Liver (tissue), 3 donors: ENCODE measurements around the gene UNC5A.

Source experiments
- CTCF ChIP-seq: fragments of 150-350 bp; IDR thresholded peaks from 2 replicates; pipeline ENCODE4 v1.5.1; 2017; ENCODE audit warnings: improper control_type of control experiment, low read depth, low read length; ENCODE audit not compliant: missing input control
- EGR1 ChIP-seq, 2 donors: IDR thresholded peaks; 2 replicates each; pipeline ENCODE4 v1.6.1; 2016 to 2018; ENCODE audit warnings: antibody characterized with exemption in 2 of 2, low read depth in 2 of 2
- FOXA1 ChIP-seq: IDR thresholded peaks from 2 replicates; pipeline ENCODE4 v1.6.1; 2016; ENCODE audit warnings: antibody characterized with exemption
- GABPA ChIP-seq, 2 donors: IDR thresholded peaks in 1 of 2; conservative IDR thresholded peaks in 1 of 2; 2 replicates each; pipeline ENCODE4 v1.6.1; 2016; ENCODE audit warnings: antibody characterized with exemption in 2 of 2, mild to moderate bottlenecking in 1 of 2, moderate library complexity in 1 of 2
- NR2F2 ChIP-seq: IDR thresholded peaks from 2 replicates; pipeline ENCODE4 v1.6.1; 2016; ENCODE audit warnings: antibody characterized with exemption
- RAD21 ChIP-seq, 2 donors: IDR thresholded peaks; 2 replicates each; pipeline ENCODE4 v1.6.1; 2016; ENCODE audit warnings: antibody characterized with exemption in 2 of 2, mild to moderate bottlenecking in 2 of 2
- REST ChIP-seq: IDR thresholded peaks from 2 replicates; pipeline ENCODE4 v1.6.1; 2016; ENCODE audit warnings: antibody characterized with exemption, mild to moderate bottlenecking
- RXRA ChIP-seq, 2 donors: IDR thresholded peaks; 2 replicates each; pipeline ENCODE4 v1.6.1; 2017 to 2018; ENCODE audit warnings: antibody characterized with exemption in 2 of 2, mild to moderate bottlenecking in 1 of 2
- SP1 ChIP-seq: IDR thresholded peaks from 2 replicates; pipeline ENCODE4 v1.6.1; 2018; ENCODE audit warnings: antibody characterized with exemption, mild to moderate bottlenecking
- TAF1 ChIP-seq: conservative IDR thresholded peaks from 2 replicates; pipeline ENCODE4 v1.6.1; 2016; ENCODE audit warnings: antibody characterized with exemption, mild to moderate bottlenecking
- YY1 ChIP-seq: IDR thresholded peaks from 2 replicates; pipeline ENCODE4 v1.6.1; 2016; ENCODE audit warnings: antibody characterized with exemption, mild to moderate bottlenecking
- TF ChIP-seq, protein P1 (sequence below): IDR thresholded peaks from 2 replicates; pipeline ENCODE4 v1.6.1; 2016; ENCODE audit warnings: antibody characterized with exemption
- TF ChIP-seq, protein P2 (sequence below): IDR thresholded peaks from 2 replicates; pipeline ENCODE4 v1.6.1; 2016; ENCODE audit warnings: antibody characterized with exemption
- TF ChIP-seq, protein P3 (sequence below): IDR thresholded peaks from 2 replicates; pipeline ENCODE4 v1.6.1; 2016; ENCODE audit warnings: antibody characterized with exemption
- donor health status: healthy.
- donor health status: healthy.

- TF ChIP-seq TAF1, result no peak
- TF ChIP-seq CTCF, result no peak
- TF ChIP-seq RXRA (IDR thresholded peaks at IDR 0.05), result no peak
- TF ChIP-seq, protein P1, sequence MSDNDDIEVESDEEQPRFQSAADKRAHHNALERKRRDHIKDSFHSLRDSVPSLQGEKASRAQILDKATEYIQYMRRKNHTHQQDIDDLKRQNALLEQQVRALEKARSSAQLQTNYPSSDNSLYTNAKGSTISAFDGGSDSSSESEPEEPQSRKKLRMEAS, result no peak
- TF ChIP-seq EGR1 (IDR thresholded peaks at IDR 0.05; ENCODE audit: low read depth in 2 of 2), result no peak
- TF ChIP-seq SP1, result no peak
- no peak for TF ChIP-seq FOXA1
- no peak for TF ChIP-seq RAD21 (IDR thresholded peaks at IDR 0.05)
- TF ChIP-seq YY1, result no peak
- TF ChIP-seq, protein P2, sequence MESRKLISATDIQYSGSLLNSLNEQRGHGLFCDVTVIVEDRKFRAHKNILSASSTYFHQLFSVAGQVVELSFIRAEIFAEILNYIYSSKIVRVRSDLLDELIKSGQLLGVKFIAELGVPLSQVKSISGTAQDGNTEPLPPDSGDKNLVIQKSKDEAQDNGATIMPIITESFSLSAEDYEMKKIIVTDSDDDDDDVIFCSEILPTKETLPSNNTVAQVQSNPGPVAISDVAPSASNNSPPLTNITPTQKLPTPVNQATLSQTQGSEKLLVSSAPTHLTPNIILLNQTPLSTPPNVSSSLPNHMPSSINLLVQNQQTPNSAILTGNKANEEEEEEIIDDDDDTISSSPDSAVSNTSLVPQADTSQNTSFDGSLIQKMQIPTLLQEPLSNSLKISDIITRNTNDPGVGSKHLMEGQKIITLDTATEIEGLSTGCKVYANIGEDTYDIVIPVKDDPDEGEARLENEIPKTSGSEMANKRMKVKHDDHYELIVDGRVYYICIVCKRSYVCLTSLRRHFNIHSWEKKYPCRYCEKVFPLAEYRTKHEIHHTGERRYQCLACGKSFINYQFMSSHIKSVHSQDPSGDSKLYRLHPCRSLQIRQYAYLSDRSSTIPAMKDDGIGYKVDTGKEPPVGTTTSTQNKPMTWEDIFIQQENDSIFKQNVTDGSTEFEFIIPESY, result no peak
- no peak for TF ChIP-seq REST
- TF ChIP-seq GABPA (IDR thresholded peaks at IDR 0.05 in 1 of 2, conservative IDR thresholded peaks at IDR 0.05 in 1 of 2), result no peak
- TF ChIP-seq, protein P3, sequence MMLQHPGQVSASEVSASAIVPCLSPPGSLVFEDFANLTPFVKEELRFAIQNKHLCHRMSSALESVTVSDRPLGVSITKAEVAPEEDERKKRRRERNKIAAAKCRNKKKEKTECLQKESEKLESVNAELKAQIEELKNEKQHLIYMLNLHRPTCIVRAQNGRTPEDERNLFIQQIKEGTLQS, result no peak
- no peak for TF ChIP-seq NR2F2
Measured at GRCh38 chr5:176816043-176816745, 5.8 kb downstream of the UNC5A start.
